ENCODE measurements around the gene PARD3. TPM values are rescaled to one million over a fixed set of nuclear protein-coding genes. Genes with fewer than 3 reads are reported as not detected.

PARD3 gene
- total RNA-seq, 2 donors from 2014 or later: 41.7 to 48.8 TPM

GRCh38 chr10:34475786-34476185 is 339.3 kb downstream of the PARD3 start:
- H3K4me3 ChIP-seq: no peak overlapping the region
- no peaks in the 10 kb centered on the region for H3K9me3 ChIP-seq
- no peak overlapping the region for H3K9ac ChIP-seq (ENCODE audit: low read depth in 2 of 2, low read length in 2 of 2)
- DNase-seq: no peak
- intact Hi-C loops (cut with DNase I): no loop called here
- peaks cover 8% of the 10 kb centered on the region for H3K4me1 ChIP-seq
- H3K36me3 ChIP-seq: no peaks in the 10 kb centered on the region
- H3K27ac ChIP-seq: no peak overlapping the region
- no peaks in the 10 kb centered on the region for H3K27me3 ChIP-seq
- TF ChIP-seq CTCF (IDR thresholded peaks at IDR 0.05): no peak

- Histone ChIP-seq H3K4me3 (no peak overlapping the region), H3K9me3 (no peaks in the 10 kb centered on the region), H3K9ac (ENCODE audit: low read depth in 2 of 2, low read length in 2 of 2) (no peak overlapping the region), H3K27ac (no peak overlapping the region), H3K36me3 (no peaks in the 10 kb centered on the region), H3K4me1 (peaks cover 8% of the 10 kb centered on the region), H3K27me3 (no peaks in the 10 kb centered on the region)
- no peak for DNase-seq
- intact Hi-C loops (cut with DNase I): no loop called here
- no peak for TF ChIP-seq CTCF (IDR thresholded peaks at IDR 0.05)
Measured at GRCh38 chr10:34475274-34475646, 339.8 kb downstream of the PARD3 start.

GRCh38 chr10:34474555-34475273 is 340.4 kb downstream of the PARD3 start:
- no peak overlapping the region for H3K27ac ChIP-seq
- no peak overlapping the region for H3K9ac ChIP-seq (ENCODE audit: low read depth in 2 of 2, low read length in 2 of 2)
- H3K9me3 ChIP-seq: no peaks in the 10 kb centered on the region
- H3K36me3 ChIP-seq: no peaks in the 10 kb centered on the region
- intact Hi-C loops (cut with DNase I): no loop called here
- TF ChIP-seq CTCF (IDR thresholded peaks at IDR 0.05): no peak
- H3K27me3 ChIP-seq: no peaks in the 10 kb centered on the region
- peaks cover 4% of the 10 kb centered on the region for H3K4me1 ChIP-seq
- H3K4me3 ChIP-seq: no peak overlapping the region
- DNase-seq: no peak

- H3K27me3 ChIP-seq: no peaks in the 10 kb centered on the region
- no peaks in the 10 kb centered on the region for H3K4me1 ChIP-seq
- intact Hi-C loops (cut with DNase I): no loop called here
- H3K36me3 ChIP-seq: no peaks in the 10 kb centered on the region
- no peak for TF ChIP-seq CTCF (IDR thresholded peaks at IDR 0.05)
- no peak overlapping the region for H3K4me3 ChIP-seq
- DNase-seq: no peak
- H3K9ac ChIP-seq (ENCODE audit: low read depth in 2 of 2, low read length in 2 of 2): no peak overlapping the region
- H3K27ac ChIP-seq: no peak overlapping the region
- H3K9me3 ChIP-seq: no peaks in the 10 kb centered on the region
Measured at GRCh38 chr10:34474009-34474376, 341.1 kb downstream of the PARD3 start.

- H3K27ac ChIP-seq: no peak overlapping the region
- intact Hi-C loops (cut with DNase I): no loop called here
- no peak overlapping the region for H3K9ac ChIP-seq (ENCODE audit: low read depth in 2 of 2, low read length in 2 of 2)
- H3K36me3 ChIP-seq: no peaks in the 10 kb centered on the region
- no peak for DNase-seq
- H3K4me1 ChIP-seq: no peaks in the 10 kb centered on the region
- no peak for TF ChIP-seq CTCF (IDR thresholded peaks at IDR 0.05)
- H3K9me3 ChIP-seq: no peaks in the 10 kb centered on the region
- no peaks in the 10 kb centered on the region for H3K27me3 ChIP-seq
- no peak overlapping the region for H3K4me3 ChIP-seq
Measured at GRCh38 chr10:34473174-34474008, 341.7 kb downstream of the PARD3 start.

All from colonic mucosa (tissue), 4 donors.